Sigmoid colon (tissue), 3 donors: ENCODE data around the gene DMRTA1.

Experiments used
- POLR2A ChIP-seq, 2 donors: fragments of 450-650 bp; IDR thresholded peaks; one replicate each; pipeline ENCODE4 v1.6.1; 2016; ENCODE audit warnings: antibody characterized with exemption in 2 of 2, mild to moderate bottlenecking in 2 of 2, moderate library complexity in 2 of 2
- TF ChIP-seq, protein P1 (sequence below), 4 experiments: fragments of 450-650 bp in 3 of 4; fragments of 200-600 bp in 1 of 4; IDR thresholded peaks; one replicate each; pipeline ENCODE4 v1.5.1; 2016 to 2019; ENCODE audit warnings: antibody characterized with exemption in 4 of 4, mild to moderate bottlenecking in 3 of 4, moderate library complexity in 2 of 4

- no peak for TF ChIP-seq POLR2A (IDR thresholded peaks at IDR 0.05)
- TF ChIP-seq, protein P1, sequence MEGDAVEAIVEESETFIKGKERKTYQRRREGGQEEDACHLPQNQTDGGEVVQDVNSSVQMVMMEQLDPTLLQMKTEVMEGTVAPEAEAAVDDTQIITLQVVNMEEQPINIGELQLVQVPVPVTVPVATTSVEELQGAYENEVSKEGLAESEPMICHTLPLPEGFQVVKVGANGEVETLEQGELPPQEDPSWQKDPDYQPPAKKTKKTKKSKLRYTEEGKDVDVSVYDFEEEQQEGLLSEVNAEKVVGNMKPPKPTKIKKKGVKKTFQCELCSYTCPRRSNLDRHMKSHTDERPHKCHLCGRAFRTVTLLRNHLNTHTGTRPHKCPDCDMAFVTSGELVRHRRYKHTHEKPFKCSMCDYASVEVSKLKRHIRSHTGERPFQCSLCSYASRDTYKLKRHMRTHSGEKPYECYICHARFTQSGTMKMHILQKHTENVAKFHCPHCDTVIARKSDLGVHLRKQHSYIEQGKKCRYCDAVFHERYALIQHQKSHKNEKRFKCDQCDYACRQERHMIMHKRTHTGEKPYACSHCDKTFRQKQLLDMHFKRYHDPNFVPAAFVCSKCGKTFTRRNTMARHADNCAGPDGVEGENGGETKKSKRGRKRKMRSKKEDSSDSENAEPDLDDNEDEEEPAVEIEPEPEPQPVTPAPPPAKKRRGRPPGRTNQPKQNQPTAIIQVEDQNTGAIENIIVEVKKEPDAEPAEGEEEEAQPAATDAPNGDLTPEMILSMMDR (IDR thresholded peaks at IDR 0.05) = no peak
Observed at GRCh38 chr9:22463205-22463604, 16.6 kb downstream of the DMRTA1 start.
